Colonic mucosa (tissue), 4 donors: ENCODE results near the gene POLR3H. TPM values are rescaled to one million over a fixed set of nuclear protein-coding genes. Genes with fewer than 3 reads are reported as not detected.

Experiments
- DNase-seq: peaks from one replicate; pipeline ENCODE4 v3.0.0-alpha.2; 2020
- H3K27ac ChIP-seq: fragments of 200-600 bp; one replicate; pipeline ENCODE4 v1.8.0; 2021
- H3K27me3 ChIP-seq: fragments of 200-600 bp; one replicate; pipeline ENCODE4 v1.8.0; 2021
- H3K36me3 ChIP-seq: fragments of 200-600 bp; one replicate; pipeline ENCODE4 v1.8.0; 2021
- H3K4me1 ChIP-seq: fragments of 200-600 bp; one replicate; pipeline ENCODE4 v1.8.0; 2021; ENCODE audit warnings: mild to moderate bottlenecking
- H3K4me3 ChIP-seq: fragments of 200-600 bp; one replicate; pipeline ENCODE4 v1.8.0; 2021
- H3K9ac ChIP-seq, 2 donors: one replicate each; pipeline ENCODE4 v1.7.0; 2013; ENCODE audit warnings: control low read depth in 2 of 2, low read depth in 2 of 2, low read length in 2 of 2
- H3K9me3 ChIP-seq: fragments of 200-600 bp; one replicate; pipeline ENCODE4 v1.8.0; 2021
- CTCF ChIP-seq: fragments of 200-600 bp; IDR thresholded peaks from one replicate; pipeline ENCODE4 v1.8.0; 2022; ENCODE audit warnings: antibody characterized with exemption, mild to moderate bottlenecking
- intact Hi-C: fragments of 100-400 bp; cut with DNase I; formaldehyde crosslinking; loops from one replicate; pipeline ENCODE4 v1.14.1; 2022
- total RNA-seq, 2 donors: library from RNA; stranded (reverse); fragmentation: NEBNext Ultra II Directional in 1 of 2; extraction: Animal tissue kit (Norgen Biotek cat#: 25700) in 1 of 2; gene quantifications; one replicate each; pipeline ENCODE4 v1.2.1, GENCODE V29; 2021
- donor health status: healthy.
- donor health status: DM: no; HTN: no; CAD: no.
- donor health status: DM: no; HTN: no; CAD: no.

Gene POLR3H
- total RNA-seq, 2 donors from 2014 or later = 9.2 to 20.0 TPM

DNA sequence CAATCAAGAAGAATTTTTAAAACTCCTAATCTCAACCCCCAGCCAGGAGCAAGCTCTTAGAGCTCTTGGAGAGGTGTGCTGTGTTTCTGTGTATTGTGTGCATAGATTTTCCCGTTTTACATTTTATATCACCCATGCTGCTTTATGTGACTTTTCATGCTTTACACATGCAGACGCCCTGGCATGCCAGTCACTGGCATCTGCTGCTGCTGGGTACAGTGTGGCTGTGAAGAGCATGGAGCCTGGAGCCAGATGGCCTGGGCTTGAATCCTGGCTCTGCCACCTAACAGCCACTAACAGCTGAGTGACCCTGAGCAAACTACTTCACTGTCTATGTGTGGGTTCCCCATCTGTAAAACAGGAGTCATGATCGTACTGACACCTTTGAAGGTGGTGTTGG, 23.1 kb downstream of the POLR3H start:
- intact Hi-C loops = no loop called here
- no peak for TF ChIP-seq CTCF
- no peak overlapping the region for H3K27ac ChIP-seq
- no peak overlapping the region for H3K4me3 ChIP-seq
- H3K27me3 ChIP-seq = no peaks in the 10 kb centered on the region
- H3K9me3 ChIP-seq = no peaks in the 10 kb centered on the region
- no peak for DNase-seq
- H3K9ac ChIP-seq = no peak overlapping the region
- H3K36me3 ChIP-seq = peaks cover 16% of the 10 kb centered on the region
- H3K4me1 ChIP-seq = no peaks in the 10 kb centered on the region

- Histone ChIP-seq H3K9me3 (no peaks in the 10 kb centered on the region), H3K27me3 (no peaks in the 10 kb centered on the region), H3K36me3 (peaks cover 7% of the 10 kb centered on the region), H3K9ac (no peak overlapping the region), H3K4me3 (no peak overlapping the region), H3K27ac (no peak overlapping the region), H3K4me1 (no peaks in the 10 kb centered on the region)
- intact Hi-C loops = no loop called here
- no peak for DNase-seq
- TF ChIP-seq CTCF = no peak
These were observed 26.3 kb downstream of the POLR3H start for GRCh38 chr22:41518048-41518347.

- intact Hi-C loops = loop anchor here (2.0 kb wide), 1 partner anchor 113 kb away; no protein-coding TSS in a partner anchor
- DNase-seq = peak; percentile 84
- Histone ChIP-seq H3K9ac (no peak overlapping the region), H3K4me1 (no peaks in the 10 kb centered on the region), H3K36me3 (peaks cover 7% of the 10 kb centered on the region), H3K4me3 (no peak overlapping the region), H3K9me3 (no peaks in the 10 kb centered on the region), H3K27me3 (no peaks in the 10 kb centered on the region), H3K27ac (no peak overlapping the region)
- peak; percentile 72 for TF ChIP-seq CTCF
These were observed 26.9 kb downstream of the POLR3H start for GRCh38 chr22:41517172-41518047.

- DNase-seq = no peak
- intact Hi-C loops = loop anchor here (2.0 kb wide), 1 partner anchor 112 kb away; no protein-coding TSS in a partner anchor
- H3K36me3 ChIP-seq = peaks cover 7% of the 10 kb centered on the region
These were observed 27.8 kb downstream of the POLR3H start for GRCh38 chr22:41516462-41516861.

GRCh38 chr22:41513391-41513790, 30.9 kb downstream of the POLR3H start:
- Histone ChIP-seq H3K9ac (no peak overlapping the region), H3K27ac (no peak overlapping the region), H3K4me1 (no peaks in the 10 kb centered on the region), H3K27me3 (no peaks in the 10 kb centered on the region), H3K4me3 (no peak overlapping the region), H3K9me3 (no peaks in the 10 kb centered on the region), H3K36me3 (peaks cover 10% of the 10 kb centered on the region)
- no peak for TF ChIP-seq CTCF
- DNase-seq = no peak
- intact Hi-C loops = no loop called here

More at GRCh38 chr22:41516462-41516861, 27.8 kb downstream of the POLR3H start:
- no peaks in the 10 kb centered on the region for H3K27me3 ChIP-seq
- no peaks in the 10 kb centered on the region for H3K4me1 ChIP-seq
- H3K9ac ChIP-seq = no peak overlapping the region
- H3K27ac ChIP-seq = no peak overlapping the region
- no peak overlapping the region for H3K4me3 ChIP-seq
- H3K9me3 ChIP-seq = no peaks in the 10 kb centered on the region
- TF ChIP-seq CTCF = no peak
